Osteocyte (in vitro differentiated cells): ENCODE measurements around the gene LRRC1. TPM values are rescaled to one million over a fixed set of nuclear protein-coding genes. Genes with fewer than 3 reads are reported as not detected.
A peak's percentile ranks its signal among the peaks of the same experiment; 100 is the strongest.

ENCODE experiments used
- DNase-seq: peaks from one replicate; pipeline ENCODE4 v3.0.0; 2021; ENCODE audit warnings: mixed read lengths; ENCODE audit not compliant: unreplicated experiment; ENCODE audit errors: extremely low spot score
- H3K27ac Mint-ChIP-seq: one replicate; pipeline ENCODE4 v1.8.0; 2021; ENCODE audit warnings: mild to moderate bottlenecking, mixed read lengths; ENCODE audit not compliant: unreplicated experiment
- H3K27me3 Mint-ChIP-seq: one replicate; pipeline ENCODE4 v1.8.0; 2021; ENCODE audit warnings: mixed read lengths; ENCODE audit not compliant: unreplicated experiment
- H3K36me3 Mint-ChIP-seq: one replicate; pipeline ENCODE4 v1.8.0; 2021; ENCODE audit warnings: mixed read lengths; ENCODE audit not compliant: unreplicated experiment
- H3K4me1 Mint-ChIP-seq: one replicate; pipeline ENCODE4 v1.8.0; 2021; ENCODE audit warnings: mixed read lengths; ENCODE audit not compliant: unreplicated experiment
- H3K4me3 Mint-ChIP-seq: one replicate; pipeline ENCODE4 v1.8.0; 2021; ENCODE audit warnings: mild to moderate bottlenecking, moderate library complexity, mixed read lengths; ENCODE audit not compliant: unreplicated experiment
- H3K9me3 Mint-ChIP-seq: one replicate; pipeline ENCODE4 v1.8.0; 2021; ENCODE audit warnings: mixed read lengths; ENCODE audit not compliant: unreplicated experiment
- CTCF ChIP-seq: fragments of 200-600 bp; sonication (generic); IDR thresholded peaks from 2 replicates; pipeline ENCODE4 v1.5.0; 2021; ENCODE audit warnings: antibody characterized with exemption, mild to moderate bottlenecking, moderate library complexity
- total RNA-seq: library from RNA; stranded (reverse); gene quantifications from 2 replicates; pipeline ENCODE4 v1.2.1, GENCODE V29; 2021

Gene LRRC1
- total RNA-seq, 1 donor from 2014 or later: 7.4 TPM

- peaks cover 18% of the 10 kb centered on the region for H3K4me1 Mint-ChIP-seq
- TF ChIP-seq CTCF: no peak
- DNase-seq: no peak
- no peak overlapping the region for H3K4me3 Mint-ChIP-seq
- H3K27me3 Mint-ChIP-seq: no peaks in the 10 kb centered on the region
- H3K9me3 Mint-ChIP-seq: no peaks in the 10 kb centered on the region
- H3K27ac Mint-ChIP-seq: no peak overlapping the region
- no peaks in the 10 kb centered on the region for H3K36me3 Mint-ChIP-seq
These were observed 144.0 kb downstream of the LRRC1 start for GRCh38 chr6:53938810-53939209.

- H3K4me3 Mint-ChIP-seq: no peak overlapping the region
- no peak for TF ChIP-seq CTCF
These were observed 145.0 kb downstream of the LRRC1 start for GRCh38 chr6:53939830-53940229.

GRCh38 chr6:53943395-53943794 lies 148.6 kb downstream of the LRRC1 start:
- no peak for DNase-seq
- no peak for TF ChIP-seq CTCF
- Mint-ChIP-seq H3K4me1 (peaks cover 26% of the 10 kb centered on the region), H3K36me3 (no peaks in the 10 kb centered on the region), H3K27ac (peak overlapping the region; percentile 73), H3K4me3 (no peak overlapping the region), H3K9me3 (peaks cover 15% of the 10 kb centered on the region), H3K27me3 (no peaks in the 10 kb centered on the region)

More at GRCh38 chr6:53939830-53940229, 145.0 kb downstream of the LRRC1 start:
- Mint-ChIP-seq H3K36me3 (no peaks in the 10 kb centered on the region), H3K4me1 (peaks cover 26% of the 10 kb centered on the region), H3K27me3 (no peaks in the 10 kb centered on the region), H3K27ac (no peak overlapping the region), H3K9me3 (no peaks in the 10 kb centered on the region)
- DNase-seq: no peak

- Mint-ChIP-seq H3K27ac (peak overlapping the region; percentile 73), H3K27me3 (no peaks in the 10 kb centered on the region), H3K4me3 (no peak overlapping the region), H3K9me3 (peaks cover 19% of the 10 kb centered on the region), H3K4me1 (peaks cover 24% of the 10 kb centered on the region), H3K36me3 (no peaks in the 10 kb centered on the region)
- no peak for DNase-seq
- no peak for TF ChIP-seq CTCF
These were observed 149.3 kb downstream of the LRRC1 start for GRCh38 chr6:53944091-53944490.

- Mint-ChIP-seq H3K4me3 (no peak overlapping the region), H3K9me3 (peaks cover 19% of the 10 kb centered on the region), H3K4me1 (peaks cover 24% of the 10 kb centered on the region), H3K36me3 (no peaks in the 10 kb centered on the region), H3K27ac (peak overlapping the region; percentile 11), H3K27me3 (no peaks in the 10 kb centered on the region)
- no peak for TF ChIP-seq CTCF
- no peak for DNase-seq
These were observed 149.7 kb downstream of the LRRC1 start for GRCh38 chr6:53944543-53944942.
